Stimulated activated CD8-positive, alpha-beta memory T cell treated with anti-CD3 and anti-CD28 coated beads, Interleukin-4, amount 100 ng/mL, for 1 hour (primary cell): ENCODE results near the gene CHID1.

ENCODE experiments used
- DNase-seq, 2 donors: peaks; one replicate each; pipeline ENCODE4 v3.0.0-alpha.2; 2020; ENCODE audit warnings: low read depth in 2 of 2, low spot score in 1 of 2

Gene CHID1

GRCh38 chr11:825366-826226, 85.0 kb downstream of the CHID1 start:
- DNase-seq = no peak

GRCh38 chr11:824942-825341, 85.7 kb downstream of the CHID1 start:
- no peak for DNase-seq

GRCh38 chr11:824292-824880, 86.2 kb downstream of the CHID1 start:
- DNase-seq = no peak

- no peak for DNase-seq
These were observed 86.9 kb downstream of the CHID1 start for GRCh38 chr11:823441-824291.

- no peak for DNase-seq
These were observed 88.9 kb downstream of the CHID1 start for GRCh38 chr11:821512-822371.

- DNase-seq = no peak
These were observed 89.7 kb downstream of the CHID1 start for GRCh38 chr11:820655-821511.

GRCh38 chr11:819943-820649, 90.5 kb downstream of the CHID1 start:
- peak; percentile 87 to 92 for DNase-seq

- peak; percentile 81 to 87 for DNase-seq
These were observed 91.3 kb downstream of the CHID1 start for GRCh38 chr11:819129-819931.

GRCh38 chr11:818396-819128, 92.0 kb downstream of the CHID1 start, which contains the start of gene PNPLA2:
TSS of gene PNPLA2 (plus strand) at chr11:818914. CDS start at chr11:819719, 805 bp downstream.
- no peak for DNase-seq
